ENCODE results near the gene TENM3. TPM values are rescaled to one million over a fixed set of nuclear protein-coding genes. Genes with fewer than 3 reads are reported as not detected.

Gene TENM3
- total and polyA plus RNA-seq, 2 donors from 2014 or later, result 0.58 to 6.8 TPM

- FAIRE-seq, result no peak
- no peak overlapping the region for H3K27ac ChIP-seq (ENCODE audit: low read depth in 2 of 2, low read length in 2 of 2)
- no peak for DNase-seq
- H3K27me3 ChIP-seq (ENCODE audit: control insufficient read depth, insufficient read depth, low read length), result no peaks in the 10 kb centered on the region
- H3K9me3 ChIP-seq (ENCODE audit: control insufficient read depth in 2 of 3, insufficient read depth in 1 of 3, low read length in 3 of 3), result no peaks in the 10 kb centered on the region
- no peak for TF ChIP-seq CTCF (IDR thresholded peaks at IDR 0.05; ENCODE audit: borderline replicate concordance, extremely low read depth, insufficient read depth)
- no peak overlapping the region for H3K4me3 ChIP-seq (ENCODE audit: low read length in 3 of 3)
- intact Hi-C loops (cut with DNase I), result no loop called here
- peaks cover 0 to 2% (median 0%) of the 10 kb centered on the region in 3 donors for H3K4me1 ChIP-seq (ENCODE audit: control insufficient read depth in 2 of 3, insufficient read depth in 2 of 3, low read depth in 1 of 3, low read length in 3 of 3)
- H3K9ac ChIP-seq (ENCODE audit: low read length in 3 of 3), result no peak overlapping the region
- no peaks in the 10 kb centered on the region for H3K36me3 ChIP-seq (ENCODE audit: control insufficient read depth in 2 of 3, insufficient read depth in 3 of 3, low read length in 3 of 3)
Measured at GRCh38 chr4:182822554-182822953, 579.4 kb downstream of the TENM3 start.

- FAIRE-seq, result no peak
- peaks cover 0 to 2% (median 0%) of the 10 kb centered on the region in 3 donors for H3K4me1 ChIP-seq (ENCODE audit: control insufficient read depth in 2 of 3, insufficient read depth in 2 of 3, low read depth in 1 of 3, low read length in 3 of 3)
- no peak for TF ChIP-seq CTCF (IDR thresholded peaks at IDR 0.05; ENCODE audit: borderline replicate concordance, extremely low read depth, insufficient read depth)
- H3K27ac ChIP-seq (ENCODE audit: low read depth in 2 of 2, low read length in 2 of 2), result no peak overlapping the region
- DNase-seq, result no peak
- intact Hi-C loops (cut with DNase I), result no loop called here
- H3K4me3 ChIP-seq (ENCODE audit: low read length in 3 of 3), result no peak overlapping the region
- H3K9me3 ChIP-seq (ENCODE audit: control insufficient read depth in 2 of 3, insufficient read depth in 1 of 3, low read length in 3 of 3), result no peaks in the 10 kb centered on the region
- H3K36me3 ChIP-seq (ENCODE audit: control insufficient read depth in 2 of 3, insufficient read depth in 3 of 3, low read length in 3 of 3), result no peaks in the 10 kb centered on the region
- no peaks in the 10 kb centered on the region for H3K27me3 ChIP-seq (ENCODE audit: control insufficient read depth, insufficient read depth, low read length)
- H3K9ac ChIP-seq (ENCODE audit: low read length in 3 of 3), result no peak overlapping the region
Measured at GRCh38 chr4:182823576-182823975, 580.4 kb downstream of the TENM3 start.

GRCh38 chr4:182825003-182825402 lies 581.8 kb downstream of the TENM3 start:
- Histone ChIP-seq H3K36me3 (ENCODE audit: control insufficient read depth in 2 of 3, insufficient read depth in 3 of 3, low read length in 3 of 3) (no peaks in the 10 kb centered on the region), H3K27ac (ENCODE audit: low read depth in 2 of 2, low read length in 2 of 2) (no peak overlapping the region), H3K9me3 (ENCODE audit: control insufficient read depth in 2 of 3, insufficient read depth in 1 of 3, low read length in 3 of 3) (no peaks in the 10 kb centered on the region), H3K9ac (ENCODE audit: low read length in 3 of 3) (no peak overlapping the region), H3K4me3 (ENCODE audit: low read length in 3 of 3) (no peak overlapping the region), H3K4me1 (ENCODE audit: control insufficient read depth in 2 of 3, insufficient read depth in 2 of 3, low read depth in 1 of 3, low read length in 3 of 3) (peaks cover 0 to 2% (median 0%) of the 10 kb centered on the region in 3 donors), H3K27me3 (ENCODE audit: control insufficient read depth, insufficient read depth, low read length) (no peaks in the 10 kb centered on the region)
- intact Hi-C loops (cut with DNase I), result no loop called here
- DNase-seq (peak in 3 of 5 donors; percentile 24 to 59 (median 42)), FAIRE-seq (no peak)
- TF ChIP-seq CTCF (IDR thresholded peaks at IDR 0.05; ENCODE audit: borderline replicate concordance, extremely low read depth, insufficient read depth), result no peak

GRCh38 chr4:182825786-182826185 lies 582.6 kb downstream of the TENM3 start:
- Histone ChIP-seq H3K4me3 (ENCODE audit: low read length in 3 of 3) (no peak overlapping the region), H3K4me1 (ENCODE audit: control insufficient read depth in 2 of 3, insufficient read depth in 2 of 3, low read depth in 1 of 3, low read length in 3 of 3) (peaks cover 0 to 2% (median 0%) of the 10 kb centered on the region in 3 donors), H3K9ac (ENCODE audit: low read length in 3 of 3) (no peak overlapping the region), H3K27ac (ENCODE audit: low read depth in 2 of 2, low read length in 2 of 2) (no peak overlapping the region), H3K9me3 (ENCODE audit: control insufficient read depth in 2 of 3, insufficient read depth in 1 of 3, low read length in 3 of 3) (no peaks in the 10 kb centered on the region), H3K36me3 (ENCODE audit: control insufficient read depth in 2 of 3, insufficient read depth in 3 of 3, low read length in 3 of 3) (no peaks in the 10 kb centered on the region), H3K27me3 (ENCODE audit: control insufficient read depth, insufficient read depth, low read length) (no peaks in the 10 kb centered on the region)
- TF ChIP-seq CTCF (IDR thresholded peaks at IDR 0.05; ENCODE audit: borderline replicate concordance, extremely low read depth, insufficient read depth), result no peak
- intact Hi-C loops (cut with DNase I), result no loop called here
- DNase-seq, result peak in 2 of 5 donors; percentile 10 to 51
- FAIRE-seq, result no peak
